CD4-positive, alpha-beta T cell treated with Interleukin-21 for 1 hour (primary cell): ENCODE data around the gene SULT1C3.

Experiments
- DNase-seq: peaks from one replicate; pipeline ENCODE4 v3.0.0-alpha.2; 2020

Gene SULT1C3

GRCh38 chr2:108239786-108240185, at the start of gene SULT1C3:
Gene SULT1C3, plus strand, starts transcription at chr2:108239968. Its CDS starts 7,227 bp downstream, at chr2:108247195.
- no peak for DNase-seq

GRCh38 chr2:108193251-108193650, 46.5 kb upstream of the SULT1C3 start:
- no peak for DNase-seq

- no peak for DNase-seq
Measured at GRCh38 chr2:108194409-108195132, 45.2 kb upstream of the SULT1C3 start.

- no peak for DNase-seq
Measured at GRCh38 chr2:108195133-108195439, 44.7 kb upstream of the SULT1C3 start.

GRCh38 chr2:108199726-108200125, 40.0 kb upstream of the SULT1C3 start:
- no peak for DNase-seq

GRCh38 chr2:108200569-108200968, 39.2 kb upstream of the SULT1C3 start:
- no peak for DNase-seq

GRCh38 chr2:108212671-108213070, 27.1 kb upstream of the SULT1C3 start:
- DNase-seq, result no peak

GRCh38 chr2:108215794-108216211, 24.0 kb upstream of the SULT1C3 start:
- DNase-seq, result no peak

GRCh38 chr2:108217211-108217610, 22.6 kb upstream of the SULT1C3 start:
- no peak for DNase-seq

GRCh38 chr2:108219688-108220087, 20.1 kb upstream of the SULT1C3 start:
- DNase-seq, result no peak

- no peak for DNase-seq
Measured at GRCh38 chr2:108220191-108220590, 19.6 kb upstream of the SULT1C3 start.

- no peak for DNase-seq
Measured at GRCh38 chr2:108220942-108221541, 18.7 kb upstream of the SULT1C3 start.

- no peak for DNase-seq
Measured at GRCh38 chr2:108222261-108222660, 17.5 kb upstream of the SULT1C3 start.

GRCh38 chr2:108223573-108223972, 16.2 kb upstream of the SULT1C3 start:
- no peak for DNase-seq

- DNase-seq, result no peak
Measured at GRCh38 chr2:108224022-108224421, 15.7 kb upstream of the SULT1C3 start.

- no peak for DNase-seq
Measured at GRCh38 chr2:108226564-108226963, 13.2 kb upstream of the SULT1C3 start.

GRCh38 chr2:108228006-108228405, 11.8 kb upstream of the SULT1C3 start:
- DNase-seq, result no peak

- DNase-seq, result no peak
Measured at GRCh38 chr2:108228537-108228936, 11.2 kb upstream of the SULT1C3 start.

- DNase-seq, result no peak
Measured at GRCh38 chr2:108229875-108230274, 9.9 kb upstream of the SULT1C3 start.

- no peak for DNase-seq
Measured at GRCh38 chr2:108235577-108235976, 4.2 kb upstream of the SULT1C3 start.

- DNase-seq, result no peak
Measured at GRCh38 chr2:108236676-108237335, 3.0 kb upstream of the SULT1C3 start.

- no peak for DNase-seq
Measured at GRCh38 chr2:108240966-108241365, 1.2 kb downstream of the SULT1C3 start.

- no peak for DNase-seq
Measured at GRCh38 chr2:108243566-108243965, 3.8 kb downstream of the SULT1C3 start.

- DNase-seq, result no peak
Measured at GRCh38 chr2:108244667-108245414, 5.1 kb downstream of the SULT1C3 start.
